Calu3 (cell line): Measurements from ENCODE around the gene CEP85. TPM values are rescaled to one million over a fixed set of nuclear protein-coding genes. Genes with fewer than 3 reads are reported as not detected.

ENCODE experiments used
- BruUV-seq: library from RNA; stranded (reverse); fragments of 400-500 nt; replicated peaks from 2 replicates; lab custom pipeline; 2021; lab: Mats Ljungman, UMichigan
- CTCF ChIA-PET: fragments of 300-600 bp; sonication (Branson Sonifier 250); formaldehyde crosslinking; loops from one replicate; lab custom pipeline; 2022; ENCODE audit warnings: antibody characterized with exemption; lab: Charles Lee
- DNase-seq: peaks from one replicate; pipeline ENCODE4 v3.0.0; 2022
- H3K27ac Mint-ChIP-seq: one replicate; pipeline ENCODE4 v1.8.0; 2022; ENCODE audit warnings: mixed read lengths; ENCODE audit not compliant: unreplicated experiment
- H3K27me3 Mint-ChIP-seq: one replicate; pipeline ENCODE4 v1.8.0; 2022; ENCODE audit warnings: mixed read lengths; ENCODE audit not compliant: unreplicated experiment
- H3K36me3 Mint-ChIP-seq: one replicate; pipeline ENCODE4 v1.8.0; 2022; ENCODE audit warnings: mild to moderate bottlenecking, moderate library complexity, mixed read lengths; ENCODE audit not compliant: insufficient read depth, unreplicated experiment
- H3K4me1 Mint-ChIP-seq: one replicate; pipeline ENCODE4 v1.8.0; 2022; ENCODE audit warnings: mild to moderate bottlenecking, low read depth, mixed read lengths; ENCODE audit not compliant: unreplicated experiment
- H3K4me3 Mint-ChIP-seq: one replicate; pipeline ENCODE4 v1.8.0; 2022; ENCODE audit warnings: mild to moderate bottlenecking, low read depth, moderate library complexity, mixed read lengths; ENCODE audit not compliant: unreplicated experiment
- H3K9me3 Mint-ChIP-seq: one replicate; pipeline ENCODE4 v1.8.0; 2022; ENCODE audit warnings: low read depth, mixed read lengths; ENCODE audit not compliant: unreplicated experiment
- CTCF ChIP-seq: fragments of 200-600 bp; IDR thresholded peaks from one replicate; pipeline ENCODE4 v1.8.0; 2022; ENCODE audit warnings: antibody characterized with exemption; ENCODE audit not compliant: unreplicated experiment
- intact Hi-C: fragments of 100-400 bp; cut with micrococcal nuclease; formaldehyde crosslinking; loops from one replicate; pipeline ENCODE4 v1.10.0; 2022; ENCODE audit not compliant: unreplicated experiment
- total RNA-seq: library from RNA; stranded (reverse); gene quantifications from 2 replicates; pipeline ENCODE4 v1.2.3, GENCODE V29; 2022

Gene CEP85
- total RNA-seq, 1 experiment from 2014 or later: 19.9 TPM

- intact Hi-C loops: no loop called here
- CTCF ChIA-PET: interaction anchor here (1.3 to 1.4 kb wide), 2 partner anchors 11 to 35 kb away, joined by 3 read pairs; no protein-coding TSS in a partner anchor
- peaks cover 30% of the 10 kb centered on the region for H3K36me3 Mint-ChIP-seq
- H3K27ac Mint-ChIP-seq: no peak overlapping the region
- no TSS peak for BruUV-seq
- H3K4me3 Mint-ChIP-seq: no peak overlapping the region
- no peaks in the 10 kb centered on the region for H3K9me3 Mint-ChIP-seq
- H3K4me1 Mint-ChIP-seq: peaks cover 17% of the 10 kb centered on the region
- no peak for DNase-seq
- TF ChIP-seq CTCF: no peak
- no peaks in the 10 kb centered on the region for H3K27me3 Mint-ChIP-seq
Measured at GRCh38 chr1:26286064-26286416, 52.0 kb downstream of the CEP85 start.

GRCh38 chr1:26287033-26287711 lies 53.2 kb downstream of the CEP85 start:
- CTCF ChIA-PET: no interaction called here

GRCh38 chr1:26287811-26288210 lies 53.8 kb downstream of the CEP85 start:
- BruUV-seq: no TSS peak
- Mint-ChIP-seq H3K9me3 (no peaks in the 10 kb centered on the region), H3K36me3 (peaks cover 22% of the 10 kb centered on the region), H3K27me3 (no peaks in the 10 kb centered on the region), H3K4me1 (peaks cover 12% of the 10 kb centered on the region), H3K27ac (no peak overlapping the region), H3K4me3 (no peak overlapping the region)
- no peak for DNase-seq
- no peak for TF ChIP-seq CTCF
- intact Hi-C loops: no loop called here
- CTCF ChIA-PET: interaction anchor here (0.5 kb wide), 1 partner anchor 7 kb away, joined by 4 read pairs; no protein-coding TSS in a partner anchor

More at GRCh38 chr1:26287033-26287711, 53.2 kb downstream of the CEP85 start:
- intact Hi-C loops: no loop called here
- H3K27me3 Mint-ChIP-seq: no peaks in the 10 kb centered on the region
- peaks cover 12% of the 10 kb centered on the region for H3K4me1 Mint-ChIP-seq
- DNase-seq: no peak
- TF ChIP-seq CTCF: no peak
- no peaks in the 10 kb centered on the region for H3K9me3 Mint-ChIP-seq
- H3K36me3 Mint-ChIP-seq: peaks cover 22% of the 10 kb centered on the region
- H3K27ac Mint-ChIP-seq: no peak overlapping the region
- BruUV-seq: no TSS peak
- H3K4me3 Mint-ChIP-seq: no peak overlapping the region

GRCh38 chr1:26288311-26288941 lies 54.4 kb downstream of the CEP85 start:
- Mint-ChIP-seq H3K36me3 (peaks cover 15% of the 10 kb centered on the region), H3K4me1 (peaks cover 12% of the 10 kb centered on the region), H3K27ac (no peak overlapping the region), H3K9me3 (no peaks in the 10 kb centered on the region), H3K4me3 (no peak overlapping the region), H3K27me3 (no peaks in the 10 kb centered on the region)
- no peak for TF ChIP-seq CTCF
- intact Hi-C loops: no loop called here
- CTCF ChIA-PET: interaction anchor here (0.5 to 0.6 kb wide), 2 partner anchors 8 to 69 kb away, joined by 3 to 4 read pairs; no protein-coding TSS in a partner anchor
- no peak for DNase-seq
- BruUV-seq: no TSS peak
